Transverse colon (tissue), 4 donors: ENCODE results near the gene COG2.

Experiments
- POLR2A ChIP-seq: fragments of 450-650 bp; IDR thresholded peaks from one replicate; pipeline ENCODE4 v1.6.1; 2016; ENCODE audit warnings: antibody characterized with exemption, mild to moderate bottlenecking, moderate library complexity
- POLR2AphosphoS5 ChIP-seq, 3 donors: sonication (generic); formaldehyde crosslinking; IDR thresholded peaks; one replicate each; pipeline ENCODE4 v1.6.1; 2016; ENCODE audit warnings: antibody characterized with exemption in 3 of 3
- TF ChIP-seq, protein P1 (sequence below), 5 experiments: fragments of 200-600 bp in 3 of 5; fragments of 450-650 bp in 2 of 5; sonication (generic) in 3 of 5; IDR thresholded peaks; 1 replicate in 2 of 5; 2 replicates in 3 of 5; pipeline ENCODE4 v1.5.1; 2016 to 2017; ENCODE audit warnings: antibody characterized with exemption in 5 of 5, inconsistent platforms in 3 of 5, mild to moderate bottlenecking in 2 of 5, moderate library complexity in 1 of 5

DNA sequence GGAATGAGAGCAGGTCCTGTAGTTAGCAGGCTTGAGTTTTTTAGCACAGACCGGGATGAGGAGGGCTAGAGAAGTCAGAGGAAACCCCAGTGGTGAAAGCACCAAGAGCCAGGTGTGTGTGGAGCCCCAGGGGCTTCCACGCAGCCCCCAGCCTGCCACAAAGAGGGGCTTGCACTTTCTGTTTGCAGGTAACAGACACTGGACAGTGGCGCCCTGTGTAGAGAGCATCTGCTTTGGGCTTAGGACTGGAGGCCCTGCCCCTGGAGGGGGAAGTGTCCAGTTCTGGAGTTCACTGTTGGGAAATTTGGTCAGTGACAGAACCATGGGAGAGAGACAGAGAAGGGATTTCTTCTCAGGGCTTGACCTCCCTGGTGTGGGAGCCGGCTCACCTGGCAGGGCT, 52.2 kb downstream of the COG2 start:
- TF ChIP-seq, protein P1, sequence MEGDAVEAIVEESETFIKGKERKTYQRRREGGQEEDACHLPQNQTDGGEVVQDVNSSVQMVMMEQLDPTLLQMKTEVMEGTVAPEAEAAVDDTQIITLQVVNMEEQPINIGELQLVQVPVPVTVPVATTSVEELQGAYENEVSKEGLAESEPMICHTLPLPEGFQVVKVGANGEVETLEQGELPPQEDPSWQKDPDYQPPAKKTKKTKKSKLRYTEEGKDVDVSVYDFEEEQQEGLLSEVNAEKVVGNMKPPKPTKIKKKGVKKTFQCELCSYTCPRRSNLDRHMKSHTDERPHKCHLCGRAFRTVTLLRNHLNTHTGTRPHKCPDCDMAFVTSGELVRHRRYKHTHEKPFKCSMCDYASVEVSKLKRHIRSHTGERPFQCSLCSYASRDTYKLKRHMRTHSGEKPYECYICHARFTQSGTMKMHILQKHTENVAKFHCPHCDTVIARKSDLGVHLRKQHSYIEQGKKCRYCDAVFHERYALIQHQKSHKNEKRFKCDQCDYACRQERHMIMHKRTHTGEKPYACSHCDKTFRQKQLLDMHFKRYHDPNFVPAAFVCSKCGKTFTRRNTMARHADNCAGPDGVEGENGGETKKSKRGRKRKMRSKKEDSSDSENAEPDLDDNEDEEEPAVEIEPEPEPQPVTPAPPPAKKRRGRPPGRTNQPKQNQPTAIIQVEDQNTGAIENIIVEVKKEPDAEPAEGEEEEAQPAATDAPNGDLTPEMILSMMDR (IDR thresholded peaks at IDR 0.05), result no peak
- TF ChIP-seq POLR2AphosphoS5 (IDR thresholded peaks at IDR 0.05) (no peak), POLR2A (no peak)
